Spleen (tissue), 11 donors: ENCODE measurements around the gene AGMO. TPM values are rescaled to one million over a fixed set of nuclear protein-coding genes. Genes with fewer than 3 reads are reported as not detected.

Source experiments
- DNase-seq: peaks from one replicate; pipeline ENCODE4 v3.0.0-alpha.2; 2020
- H3K27ac ChIP-seq, 8 donors: fragments of 200-600 bp; sonication (generic) in 7 of 8; 1 replicate in 4 of 8; 2 replicates in 4 of 8; pipeline versions ENCODE4 v1.5.0 to v1.8.0; 2016 to 2021; ENCODE audit warnings: inconsistent platforms in 4 of 8, mild to moderate bottlenecking in 4 of 8, moderate library complexity in 1 of 8
- H3K27me3 ChIP-seq, 7 donors: fragments of 200-600 bp; sonication (generic) in 6 of 7; replicated peaks in 1 of 7; 1 replicate in 4 of 7; 2 replicates in 3 of 7; pipeline versions ENCODE4 v1.5.0 to v1.8.0; 2016 to 2021; ENCODE audit warnings: inconsistent platforms in 3 of 7, mild to moderate bottlenecking in 1 of 7
- H3K36me3 ChIP-seq, 6 donors: fragments of 200-600 bp; sonication (generic) in 5 of 6; 1 replicate in 4 of 6; 2 replicates in 2 of 6; pipeline versions ENCODE4 v1.5.0 to v1.8.0; 2016 to 2021; ENCODE audit warnings: inconsistent platforms in 2 of 6
- H3K4me1 ChIP-seq, 6 donors: fragments of 200-600 bp; sonication (generic) in 5 of 6; 1 replicate in 3 of 6; 2 replicates in 3 of 6; pipeline versions ENCODE4 v1.5.0 to v1.8.0; 2016 to 2021; ENCODE audit warnings: inconsistent platforms in 3 of 6
- H3K4me3 ChIP-seq, 8 donors: fragments of 200-600 bp; sonication (generic) in 7 of 8; 1 replicate in 4 of 8; 2 replicates in 4 of 8; pipeline versions ENCODE4 v1.5.0 to v1.8.0; 2016 to 2021; ENCODE audit warnings: inconsistent platforms in 4 of 8, mild to moderate bottlenecking in 4 of 8, moderate library complexity in 2 of 8
- H3K9me3 ChIP-seq, 8 donors: fragments of 200-600 bp; sonication (generic) in 7 of 8; 1 replicate in 4 of 8; 2 replicates in 4 of 8; pipeline versions ENCODE4 v1.5.0 to v1.8.0; 2016 to 2021; ENCODE audit warnings: inconsistent platforms in 4 of 8
- POLR2A ChIP-seq, 3 donors: fragments of 450-650 bp; IDR thresholded peaks; one replicate each; pipeline ENCODE4 v1.5.1; 2017; ENCODE audit warnings: antibody characterized with exemption in 3 of 3, mild to moderate bottlenecking in 1 of 3
- POLR2AphosphoS5 ChIP-seq, 3 donors: sonication (generic); formaldehyde crosslinking; IDR thresholded peaks; one replicate each; pipeline ENCODE4 v1.5.1; 2017; ENCODE audit warnings: antibody characterized with exemption in 3 of 3
- WGBS, 5 donors: extraction: QIAGEN DNeasy Blood & Tissue Kit in 3 of 5; methylation state at CpG; one replicate each; pipeline versions ENCODE4 v1.1.5 to v1.1.7; 2013 to 2018; 5-methylcytosine and 5-hydroxymethylcytosine counted together
- intact Hi-C: fragments of 100-400 bp; cut with DNase I; formaldehyde crosslinking; loops from one replicate; pipeline ENCODE4 v1.15.0; 2023; ENCODE audit warnings: low total_unique reads
- polyA plus RNA-seq, 3 donors: library from polyadenylated mRNA; stranded (reverse); fragments of 200-250 nt; gene quantifications; one replicate each; pipeline ENCODE4 v1.2.1, GENCODE V29; 2013
- total RNA-seq, 7 donors: library from RNA; depleted of rRNA in 3 of 7; stranded (reverse); fragments of >200 nt in 3 of 7; fragmentation: NEBNext Ultra II Directional in 4 of 7; extraction: Animal tissue kit (Norgen Biotek cat#: 25700) in 4 of 7; gene quantifications; one replicate each; pipeline versions ENCODE4 v1.1.0 to v1.2.1, GENCODE V29; 2016 to 2021
- TF ChIP-seq, protein P1 (sequence below), 11 experiments: fragments of 200-600 bp in 7 of 11; fragments of 450-650 bp in 4 of 11; sonication (generic) in 4 of 11; IDR thresholded peaks in 8 of 11; conservative IDR thresholded peaks in 3 of 11; 1 replicate in 7 of 11; 2 replicates in 4 of 11; pipeline versions ENCODE4 v1.4.0 to v1.8.0; 2016 to 2021; ENCODE audit warnings: antibody characterized with exemption in 11 of 11, inconsistent platforms in 4 of 11, mild to moderate bottlenecking in 1 of 11
- donor health status: healthy with polysubstance abuse.
- donor health status: DM: no; HTN: no; CAD: no; lungs with moderate emphysema.
- donor health status: DM: no; HTN: no; CAD: no.
- donor health status: Bipolar disorder and iron deficiency.
- donor health status: healthy.
- donor health status: DM: no; HTN: no; CAD: no.
- donor health status: DM: yes; HTN: yes; CAD: no.

AGMO gene
- total and polyA plus RNA-seq, 10 donors: 0.02 to 0.03 (median 0.03) TPM; not detected in 7

DNA sequence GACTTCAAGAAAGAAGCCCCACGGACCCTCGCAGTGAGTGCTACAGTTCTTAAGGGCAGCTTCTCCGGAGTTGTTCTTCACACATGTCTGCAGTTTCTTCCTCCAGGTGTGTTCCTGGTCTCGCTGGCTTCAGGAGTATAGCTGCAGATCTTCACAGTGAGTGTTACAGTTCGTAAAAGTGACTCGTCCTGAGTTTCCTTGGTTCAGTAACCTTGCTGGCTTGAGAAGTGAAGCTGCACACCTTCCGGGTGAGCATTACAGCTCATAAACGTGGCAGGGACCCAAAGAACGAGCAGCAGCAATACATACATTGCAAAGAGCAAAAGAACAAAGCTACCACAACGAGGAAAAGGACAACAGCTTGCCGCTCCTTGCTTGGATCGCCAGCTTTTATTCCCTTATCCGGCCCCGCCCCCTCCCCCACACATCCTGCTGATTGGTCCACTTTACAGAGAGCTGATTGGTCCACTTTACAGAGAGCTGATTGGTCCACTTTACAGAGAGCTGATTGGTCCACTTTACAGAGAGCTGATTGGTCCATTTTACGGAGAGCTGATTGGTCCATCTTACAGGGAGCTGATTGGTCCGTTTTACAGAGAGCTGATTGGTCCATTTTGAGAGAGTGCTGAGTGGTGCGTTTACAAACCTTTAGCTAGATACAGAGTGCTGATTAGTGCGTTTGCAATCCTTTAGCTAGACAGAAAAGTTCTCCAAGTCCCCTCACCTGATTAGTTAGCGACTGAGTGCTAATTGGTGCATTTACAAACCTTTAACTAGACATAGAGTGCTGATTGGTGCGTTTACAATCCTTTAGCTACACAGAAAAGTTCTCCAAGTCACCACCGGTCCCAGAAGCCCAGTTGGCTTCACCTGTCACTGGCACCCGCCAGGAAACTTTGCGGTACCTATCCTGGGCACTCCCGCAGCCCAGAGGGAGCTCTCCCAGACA is 165.3 kb downstream of the AGMO start:
- DNase-seq: no peak
- WGBS, 5 donors: 85 to 94% (median 88%) methylated on average over 24 of the region's 24 CpGs
- H3K9me3 ChIP-seq: peaks cover 0 to 37% (median 17%) of the 10 kb centered on the region in 8 donors
- no peak overlapping the region for H3K4me3 ChIP-seq
- H3K27me3 ChIP-seq: no peaks in the 10 kb centered on the region
- no peak overlapping the region for H3K27ac ChIP-seq
- no peaks in the 10 kb centered on the region for H3K36me3 ChIP-seq
- no peaks in the 10 kb centered on the region for H3K4me1 ChIP-seq
- TF ChIP-seq, protein P1, sequence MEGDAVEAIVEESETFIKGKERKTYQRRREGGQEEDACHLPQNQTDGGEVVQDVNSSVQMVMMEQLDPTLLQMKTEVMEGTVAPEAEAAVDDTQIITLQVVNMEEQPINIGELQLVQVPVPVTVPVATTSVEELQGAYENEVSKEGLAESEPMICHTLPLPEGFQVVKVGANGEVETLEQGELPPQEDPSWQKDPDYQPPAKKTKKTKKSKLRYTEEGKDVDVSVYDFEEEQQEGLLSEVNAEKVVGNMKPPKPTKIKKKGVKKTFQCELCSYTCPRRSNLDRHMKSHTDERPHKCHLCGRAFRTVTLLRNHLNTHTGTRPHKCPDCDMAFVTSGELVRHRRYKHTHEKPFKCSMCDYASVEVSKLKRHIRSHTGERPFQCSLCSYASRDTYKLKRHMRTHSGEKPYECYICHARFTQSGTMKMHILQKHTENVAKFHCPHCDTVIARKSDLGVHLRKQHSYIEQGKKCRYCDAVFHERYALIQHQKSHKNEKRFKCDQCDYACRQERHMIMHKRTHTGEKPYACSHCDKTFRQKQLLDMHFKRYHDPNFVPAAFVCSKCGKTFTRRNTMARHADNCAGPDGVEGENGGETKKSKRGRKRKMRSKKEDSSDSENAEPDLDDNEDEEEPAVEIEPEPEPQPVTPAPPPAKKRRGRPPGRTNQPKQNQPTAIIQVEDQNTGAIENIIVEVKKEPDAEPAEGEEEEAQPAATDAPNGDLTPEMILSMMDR (IDR thresholded peaks at IDR 0.05 in 8 of 11, conservative IDR thresholded peaks at IDR 0.05 in 3 of 11): no peak
- TF ChIP-seq POLR2AphosphoS5 (IDR thresholded peaks at IDR 0.05) (no peak), POLR2A (IDR thresholded peaks at IDR 0.05) (no peak)
- intact Hi-C loops: no loop called here

DNA sequence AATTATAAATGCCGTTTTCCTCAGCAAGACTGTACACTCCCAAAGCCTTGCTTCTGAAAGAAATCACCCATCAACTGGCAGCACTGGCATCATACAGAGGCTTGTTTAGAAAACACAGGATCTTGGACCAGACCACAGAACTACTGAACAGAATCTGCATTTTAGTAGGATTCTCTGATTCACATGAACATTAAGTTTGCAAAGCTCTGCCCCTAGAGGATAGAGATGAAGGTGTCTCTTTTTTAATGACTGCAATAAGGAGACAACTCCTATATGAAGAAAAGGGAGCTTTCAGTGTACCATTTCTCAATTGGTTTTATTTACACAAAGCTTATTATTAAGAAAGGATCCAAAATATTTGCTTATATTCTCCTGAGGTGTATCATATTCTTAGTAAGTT is 172.7 kb downstream of the AGMO start:
- WGBS, 5 donors: 80 to 91% (median 86%) methylated on average over 1 of the region's 1 CpG
- no peak for DNase-seq
- TF ChIP-seq POLR2A (IDR thresholded peaks at IDR 0.05) (no peak), POLR2AphosphoS5 (IDR thresholded peaks at IDR 0.05) (no peak)
- TF ChIP-seq, protein P1 (IDR thresholded peaks at IDR 0.05 in 8 of 11, conservative IDR thresholded peaks at IDR 0.05 in 3 of 11): no peak
- Histone ChIP-seq H3K36me3 (no peaks in the 10 kb centered on the region), H3K4me3 (no peak overlapping the region), H3K4me1 (no peaks in the 10 kb centered on the region), H3K27ac (no peak overlapping the region), H3K27me3 (no peaks in the 10 kb centered on the region), H3K9me3 (peaks cover 0 to 11% (median 0%) of the 10 kb centered on the region in 8 donors)
- intact Hi-C loops: no loop called here

GRCh38 chr7:15378494-15379145 is 183.2 kb downstream of the AGMO start:
- no peak for DNase-seq
- Histone ChIP-seq H3K4me1 (no peaks in the 10 kb centered on the region), H3K4me3 (no peak overlapping the region), H3K27ac (no peak overlapping the region), H3K27me3 (no peaks in the 10 kb centered on the region), H3K9me3 (peaks cover 0 to 6% (median 0%) of the 10 kb centered on the region in 8 donors), H3K36me3 (no peaks in the 10 kb centered on the region)
- TF ChIP-seq, protein P1 (IDR thresholded peaks at IDR 0.05 in 8 of 11, conservative IDR thresholded peaks at IDR 0.05 in 3 of 11): no peak
- no peak for TF ChIP-seq POLR2A (IDR thresholded peaks at IDR 0.05)
- WGBS, 5 donors: 88 to 97% (median 93%) methylated on average over 2 of the region's 2 CpGs
- intact Hi-C loops: no loop called here

GRCh38 chr7:15376600-15376999 is 185.2 kb downstream of the AGMO start:
- no peak for DNase-seq
- no peak for TF ChIP-seq POLR2AphosphoS5 (IDR thresholded peaks at IDR 0.05)
- TF ChIP-seq, protein P1 (IDR thresholded peaks at IDR 0.05 in 8 of 11, conservative IDR thresholded peaks at IDR 0.05 in 3 of 11): no peak
- no peak for TF ChIP-seq POLR2A (IDR thresholded peaks at IDR 0.05)
- 41 to 68% (median 67%) methylated on average over 2 of the region's 2 CpGs for WGBS, 5 donors
- Histone ChIP-seq H3K4me3 (no peak overlapping the region), H3K9me3 (peaks cover 0 to 6% (median 0%) of the 10 kb centered on the region in 8 donors), H3K27me3 (no peaks in the 10 kb centered on the region), H3K27ac (no peak overlapping the region), H3K4me1 (no peaks in the 10 kb centered on the region), H3K36me3 (no peaks in the 10 kb centered on the region)
- intact Hi-C loops: no loop called here
